GM21528 (cell line): ENCODE data around the gene ZDHHC21.
A peak's percentile ranks its signal among the peaks of the same experiment; 100 is the strongest.

Experiments
- ATAC-seq: cut with Tn5 transposase; IDR thresholded peaks from one replicate; pipeline ENCODE4 v1.9.1; 2021; ENCODE audit warnings: mild to moderate bottlenecking, moderate library complexity; ENCODE audit not compliant: unreplicated experiment, low FRiP score

The ZDHHC21 gene

GRCh38 chr9:14633148-14633547, 60.1 kb downstream of the ZDHHC21 start:
- ATAC-seq: no peak

DNA sequence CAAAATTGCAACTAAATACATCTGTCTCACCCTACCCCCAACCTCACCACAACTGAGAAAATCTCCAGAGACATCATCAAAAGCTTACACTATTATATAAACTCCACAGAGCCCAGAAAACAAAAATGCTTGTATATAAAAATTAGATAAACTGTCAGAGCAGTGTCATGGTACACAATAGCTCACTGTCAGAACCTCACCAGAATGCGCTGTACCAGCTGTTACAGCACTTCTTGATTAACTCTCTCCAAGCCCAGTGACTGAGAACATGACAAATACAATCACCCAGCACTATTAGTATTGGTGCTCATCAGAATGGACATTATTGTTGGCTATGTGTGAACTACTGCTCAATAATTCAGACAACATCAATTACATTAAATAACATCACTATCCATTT, 65.7 kb downstream of the ZDHHC21 start:
- no peak for ATAC-seq

GRCh38 chr9:14618836-14619420, 74.3 kb downstream of the ZDHHC21 start:
- ATAC-seq: no peak

GRCh38 chr9:14616188-14616982, 76.8 kb downstream of the ZDHHC21 start:
- ATAC-seq: peak; percentile 87

DNA sequence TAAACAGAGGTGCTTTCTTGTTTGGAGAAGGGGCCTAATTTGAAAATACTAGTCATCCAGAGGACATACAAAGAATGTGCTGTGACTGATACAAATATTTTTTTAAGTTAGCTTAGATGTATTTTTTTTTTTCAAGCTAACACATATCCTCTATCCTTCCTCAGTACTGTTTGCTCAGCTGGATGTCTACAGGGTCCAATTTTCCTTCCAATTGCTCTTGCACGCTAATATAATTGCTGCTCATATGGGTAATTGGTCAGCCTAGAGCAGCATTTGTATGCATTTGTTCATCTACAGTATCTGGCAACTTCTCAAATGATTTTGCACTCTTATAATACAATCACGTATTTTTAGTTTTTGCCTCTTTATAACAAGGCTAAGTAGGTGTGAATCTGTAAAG, 84.7 kb downstream of the ZDHHC21 start:
- no peak for ATAC-seq

DNA sequence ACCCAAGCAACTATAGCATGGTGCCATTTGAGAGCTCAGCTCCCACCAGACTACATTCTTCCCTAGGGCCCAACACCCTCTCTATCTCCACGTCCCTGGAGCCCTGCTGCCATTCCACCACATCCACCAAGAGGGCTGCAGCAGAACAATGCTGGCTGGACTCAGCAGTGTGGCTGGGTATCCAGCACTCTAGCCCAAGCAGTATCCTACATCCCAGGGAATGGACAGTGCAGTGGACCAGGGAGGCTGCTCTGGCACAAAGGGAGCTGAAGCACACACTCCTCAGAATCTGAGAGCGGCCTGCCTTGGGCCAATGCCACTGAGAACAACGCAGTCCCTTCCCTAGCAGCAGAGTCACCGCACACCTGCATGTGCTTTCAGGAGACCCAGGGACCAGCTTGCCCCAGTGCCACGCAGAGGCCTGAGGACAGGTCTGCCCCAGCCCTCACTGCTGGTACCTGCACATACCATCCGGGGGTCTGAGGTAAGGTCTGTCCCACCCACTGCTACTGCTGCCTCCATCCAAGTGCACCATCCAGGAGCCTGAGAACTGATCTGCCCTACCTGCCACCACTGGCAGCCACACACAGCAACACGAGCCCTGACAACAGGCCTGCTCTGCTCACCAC, 95.9 kb downstream of the ZDHHC21 start:
- ATAC-seq: no peak

GRCh38 chr9:14593406-14593805, 99.8 kb downstream of the ZDHHC21 start:
- no peak for ATAC-seq

- ATAC-seq: no peak
Measured at GRCh38 chr9:14591411-14591810, 101.8 kb downstream of the ZDHHC21 start.

GRCh38 chr9:14585730-14586473, 107.3 kb downstream of the ZDHHC21 start:
- peak; percentile 100 for ATAC-seq

- ATAC-seq: no peak
Measured at GRCh38 chr9:14584571-14584970, 108.7 kb downstream of the ZDHHC21 start.

- ATAC-seq: no peak
Measured at GRCh38 chr9:14578030-14578429, 115.2 kb downstream of the ZDHHC21 start.

DNA sequence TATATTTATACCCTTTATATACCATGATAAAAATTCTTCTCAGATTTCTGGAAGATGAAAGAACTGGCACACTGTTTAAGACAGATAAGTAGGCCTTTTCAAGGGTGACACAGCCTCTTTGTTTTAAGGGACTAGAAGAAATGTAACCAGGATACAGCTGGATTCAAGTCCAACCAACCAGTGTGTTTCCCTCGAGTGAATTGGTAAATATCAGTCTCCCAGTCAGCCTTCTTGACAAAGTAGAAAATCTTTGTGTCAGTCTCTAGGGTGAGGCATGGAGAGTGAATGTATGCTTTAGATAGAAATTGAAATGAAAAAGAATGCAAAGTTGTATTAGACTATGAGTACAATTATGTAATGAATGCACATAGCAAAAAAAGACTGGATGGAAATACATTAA, 119.1 kb downstream of the ZDHHC21 start:
- no peak for ATAC-seq

GRCh38 chr9:14573319-14573718, 119.9 kb downstream of the ZDHHC21 start:
- no peak for ATAC-seq

GRCh38 chr9:14565352-14566016, 127.7 kb downstream of the ZDHHC21 start:
- ATAC-seq: no peak

GRCh38 chr9:14563902-14564624, 129.2 kb downstream of the ZDHHC21 start:
- no peak for ATAC-seq

DNA sequence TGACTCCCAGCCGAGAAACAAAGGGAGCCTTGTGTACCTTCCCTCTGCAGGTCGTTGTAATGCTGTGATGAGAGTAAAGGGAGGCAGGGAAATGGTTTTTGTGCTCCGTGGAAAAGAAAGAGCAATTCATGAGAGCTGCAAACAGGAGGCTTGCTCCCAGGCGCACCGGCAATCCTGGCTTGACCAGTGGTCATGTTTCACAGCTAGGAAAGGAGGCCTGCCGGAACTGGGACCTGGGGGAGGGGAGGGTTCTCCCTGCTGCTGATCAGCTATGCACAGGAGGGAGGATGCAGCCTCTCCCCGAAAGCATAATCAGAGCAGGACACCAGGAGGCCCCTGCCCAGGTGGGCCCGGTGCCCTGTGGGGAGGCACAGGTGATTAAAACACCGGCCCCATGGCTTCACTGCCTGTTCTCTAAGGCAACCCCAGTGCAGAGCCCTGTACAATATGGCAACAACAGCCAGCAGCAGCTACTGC, 131.3 kb downstream of the ZDHHC21 start:
- ATAC-seq: no peak
